ENCODE results near the gene SPOP. TPM values are rescaled to one million over a fixed set of nuclear protein-coding genes. Genes with fewer than 3 reads are reported as not detected.
A peak's percentile ranks its signal among the peaks of the same experiment; 100 is the strongest.

Gene SPOP
- total RNA-seq, 1 donor from 2014 or later: 87.3 TPM

GRCh38 chr17:49580055-49580721 is 97.7 kb downstream of the SPOP start:
- ATAC-seq (no peak), DNase-seq (no peak)
- H3K27me3 ChIP-seq: peaks cover 7% of the 10 kb centered on the region
- intact Hi-C loops (cut with DNase I): no loop called here
- H3K9me3 ChIP-seq: no peaks in the 10 kb centered on the region
- H3K4me1 ChIP-seq: peaks cover 14% of the 10 kb centered on the region
- no peak overlapping the region for H3K4me3 ChIP-seq
- TF ChIP-seq CTCF (IDR thresholded peaks at IDR 0.05): no peak
- H3K36me3 ChIP-seq: no peaks in the 10 kb centered on the region
- H3K27ac ChIP-seq: no peak overlapping the region

GRCh38 chr17:49579522-49579921 is 98.4 kb downstream of the SPOP start:
- H3K36me3 ChIP-seq: no peaks in the 10 kb centered on the region
- TF ChIP-seq CTCF (IDR thresholded peaks at IDR 0.05): no peak
- no peaks in the 10 kb centered on the region for H3K9me3 ChIP-seq
- DNase-seq (no peak), ATAC-seq (no peak)
- no peak overlapping the region for H3K27ac ChIP-seq
- intact Hi-C loops (cut with DNase I): loop anchor here (10.0 kb wide), 1 partner anchor 265 kb away; the partner anchor contains the start of gene TAC4
- peaks cover 21% of the 10 kb centered on the region for H3K4me1 ChIP-seq
- H3K4me3 ChIP-seq: no peak overlapping the region
- peaks cover 7% of the 10 kb centered on the region for H3K27me3 ChIP-seq

- Histone ChIP-seq H3K36me3 (no peaks in the 10 kb centered on the region), H3K4me1 (peaks cover 23% of the 10 kb centered on the region), H3K4me3 (no peak overlapping the region), H3K27me3 (peaks cover 7% of the 10 kb centered on the region), H3K27ac (no peak overlapping the region), H3K9me3 (no peaks in the 10 kb centered on the region)
- ATAC-seq: no peak
- TF ChIP-seq CTCF (IDR thresholded peaks at IDR 0.05): no peak
- intact Hi-C loops (cut with DNase I): loop anchor here (10.0 kb wide), 1 partner anchor 266 kb away; the partner anchor contains the start of gene TAC4
- DNase-seq: no peak
Measured at GRCh38 chr17:49578952-49579500, 98.9 kb downstream of the SPOP start.

GRCh38 chr17:49578414-49578813 is 99.5 kb downstream of the SPOP start:
- peaks cover 7% of the 10 kb centered on the region for H3K27me3 ChIP-seq
- TF ChIP-seq CTCF (IDR thresholded peaks at IDR 0.05): no peak
- DNase-seq: no peak

GRCh38 chr17:49577963-49578362 is 99.9 kb downstream of the SPOP start:
- Histone ChIP-seq H3K9me3 (no peaks in the 10 kb centered on the region), H3K4me1 (peaks cover 28% of the 10 kb centered on the region), H3K4me3 (no peak overlapping the region), H3K27ac (peak overlapping the region; percentile 17), H3K36me3 (no peaks in the 10 kb centered on the region), H3K27me3 (peaks cover 7% of the 10 kb centered on the region)
- intact Hi-C loops (cut with DNase I): loop anchor here (10.0 kb wide), 1 partner anchor 267 kb away; the partner anchor contains the start of gene TAC4
- no peak for ATAC-seq
- no peak for TF ChIP-seq CTCF (IDR thresholded peaks at IDR 0.05)
- no peak for DNase-seq

More at GRCh38 chr17:49578414-49578813, 99.5 kb downstream of the SPOP start:
- H3K27ac ChIP-seq: no peak overlapping the region
- no peak overlapping the region for H3K4me3 ChIP-seq
- no peak for ATAC-seq
- H3K36me3 ChIP-seq: no peaks in the 10 kb centered on the region
- H3K4me1 ChIP-seq: peaks cover 28% of the 10 kb centered on the region
- H3K9me3 ChIP-seq: no peaks in the 10 kb centered on the region
- intact Hi-C loops (cut with DNase I): loop anchor here (10.0 kb wide), 1 partner anchor 266 kb away; the partner anchor contains the start of gene TAC4
